GM12873 (cell line): Measurements from ENCODE around the gene EXD3.
A peak's percentile ranks its signal among the peaks of the same experiment; 100 is the strongest.

Source experiments
- TF ChIP-seq, protein P1 (sequence below): IDR thresholded peaks from 2 replicates; pipeline ENCODE4 v1.5.1; 2012; ENCODE audit warnings: low read depth, mild to moderate bottlenecking, moderate library complexity, low read length, control low read depth; ENCODE audit not compliant: insufficient read depth; ENCODE audit errors: missing control alignments

Gene EXD3

DNA sequence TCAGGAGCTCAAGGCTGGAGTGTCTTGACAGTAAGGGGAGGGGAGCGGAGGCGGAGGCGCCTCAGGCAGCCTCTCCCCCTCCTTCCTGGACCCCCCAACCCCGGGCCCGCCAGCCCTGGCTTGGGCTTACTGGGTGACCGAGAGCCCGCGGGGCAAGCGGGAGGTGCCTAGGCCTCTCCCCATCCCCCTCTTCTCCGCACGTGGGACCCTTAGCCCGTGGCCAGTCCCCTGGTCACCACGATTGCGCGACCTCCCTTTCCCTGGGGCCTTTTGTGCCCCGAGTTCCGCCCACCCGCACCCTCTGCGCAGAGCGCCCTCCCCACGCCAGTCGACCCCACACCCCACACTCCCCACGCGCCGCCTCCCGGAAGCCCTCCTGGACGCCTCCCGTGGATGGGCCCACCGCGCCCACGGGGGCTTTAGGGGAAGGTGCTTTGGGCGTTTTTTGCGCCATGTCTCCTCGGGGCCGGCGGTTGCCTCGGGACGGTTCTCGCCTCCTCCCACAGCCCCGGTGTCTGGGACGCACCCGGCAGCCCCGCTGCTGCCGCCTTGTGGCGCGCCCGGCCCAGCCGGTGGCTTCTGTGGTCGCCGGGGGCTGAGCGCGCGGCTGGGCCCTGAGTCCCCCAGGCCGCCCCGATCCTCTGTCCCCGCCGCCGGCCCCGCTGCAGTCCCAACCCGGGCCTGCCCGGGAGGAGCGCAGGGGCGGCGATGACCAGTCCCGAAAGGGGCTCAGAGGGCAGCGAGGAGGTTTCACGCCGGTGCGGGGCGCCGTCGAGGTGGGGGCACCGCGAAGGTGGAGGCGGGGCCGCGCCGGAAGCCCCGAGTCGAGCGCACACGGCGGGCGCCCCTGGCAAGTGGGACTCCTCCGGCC is 142.3 kb downstream of the EXD3 start:
- TF ChIP-seq, protein P1, sequence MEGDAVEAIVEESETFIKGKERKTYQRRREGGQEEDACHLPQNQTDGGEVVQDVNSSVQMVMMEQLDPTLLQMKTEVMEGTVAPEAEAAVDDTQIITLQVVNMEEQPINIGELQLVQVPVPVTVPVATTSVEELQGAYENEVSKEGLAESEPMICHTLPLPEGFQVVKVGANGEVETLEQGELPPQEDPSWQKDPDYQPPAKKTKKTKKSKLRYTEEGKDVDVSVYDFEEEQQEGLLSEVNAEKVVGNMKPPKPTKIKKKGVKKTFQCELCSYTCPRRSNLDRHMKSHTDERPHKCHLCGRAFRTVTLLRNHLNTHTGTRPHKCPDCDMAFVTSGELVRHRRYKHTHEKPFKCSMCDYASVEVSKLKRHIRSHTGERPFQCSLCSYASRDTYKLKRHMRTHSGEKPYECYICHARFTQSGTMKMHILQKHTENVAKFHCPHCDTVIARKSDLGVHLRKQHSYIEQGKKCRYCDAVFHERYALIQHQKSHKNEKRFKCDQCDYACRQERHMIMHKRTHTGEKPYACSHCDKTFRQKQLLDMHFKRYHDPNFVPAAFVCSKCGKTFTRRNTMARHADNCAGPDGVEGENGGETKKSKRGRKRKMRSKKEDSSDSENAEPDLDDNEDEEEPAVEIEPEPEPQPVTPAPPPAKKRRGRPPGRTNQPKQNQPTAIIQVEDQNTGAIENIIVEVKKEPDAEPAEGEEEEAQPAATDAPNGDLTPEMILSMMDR, result peak; percentile 32

DNA sequence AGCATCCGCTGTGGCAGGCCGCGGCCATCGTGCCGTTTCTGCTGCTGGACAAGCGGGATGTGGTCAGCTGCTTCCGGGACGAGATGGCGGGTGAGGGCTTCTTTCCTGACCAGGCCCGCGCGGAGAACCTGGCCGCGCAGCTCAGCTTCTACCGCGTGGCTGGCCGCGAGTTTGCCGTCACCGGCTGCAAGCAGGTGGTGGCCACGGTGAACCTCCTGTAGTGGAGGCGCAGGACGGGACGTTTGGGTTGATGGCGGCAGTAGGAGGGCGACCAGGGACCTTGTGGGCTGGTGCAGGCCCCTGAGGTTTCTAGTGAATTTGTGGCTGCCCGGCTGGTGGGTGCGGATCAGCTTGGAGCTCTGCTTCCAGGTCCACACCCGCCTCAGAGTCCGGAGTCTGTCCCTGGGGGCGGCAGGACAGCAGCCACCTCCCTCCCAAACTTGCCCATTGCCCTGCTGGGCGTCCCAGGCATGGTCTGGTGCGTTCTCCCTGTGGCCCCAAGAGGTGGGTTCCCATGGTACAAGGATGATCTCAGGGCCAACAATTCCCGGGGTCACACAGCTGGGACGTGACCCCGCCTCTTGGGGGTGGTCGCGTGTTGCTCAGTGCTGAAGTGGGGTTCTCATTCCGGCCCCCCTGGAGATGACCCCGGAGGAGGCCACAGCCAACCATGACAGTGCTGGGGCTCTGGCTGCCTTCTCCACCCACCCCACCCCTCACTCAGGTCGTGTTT is 143.1 kb downstream of the EXD3 start:
- TF ChIP-seq, protein P1, result no peak

DNA sequence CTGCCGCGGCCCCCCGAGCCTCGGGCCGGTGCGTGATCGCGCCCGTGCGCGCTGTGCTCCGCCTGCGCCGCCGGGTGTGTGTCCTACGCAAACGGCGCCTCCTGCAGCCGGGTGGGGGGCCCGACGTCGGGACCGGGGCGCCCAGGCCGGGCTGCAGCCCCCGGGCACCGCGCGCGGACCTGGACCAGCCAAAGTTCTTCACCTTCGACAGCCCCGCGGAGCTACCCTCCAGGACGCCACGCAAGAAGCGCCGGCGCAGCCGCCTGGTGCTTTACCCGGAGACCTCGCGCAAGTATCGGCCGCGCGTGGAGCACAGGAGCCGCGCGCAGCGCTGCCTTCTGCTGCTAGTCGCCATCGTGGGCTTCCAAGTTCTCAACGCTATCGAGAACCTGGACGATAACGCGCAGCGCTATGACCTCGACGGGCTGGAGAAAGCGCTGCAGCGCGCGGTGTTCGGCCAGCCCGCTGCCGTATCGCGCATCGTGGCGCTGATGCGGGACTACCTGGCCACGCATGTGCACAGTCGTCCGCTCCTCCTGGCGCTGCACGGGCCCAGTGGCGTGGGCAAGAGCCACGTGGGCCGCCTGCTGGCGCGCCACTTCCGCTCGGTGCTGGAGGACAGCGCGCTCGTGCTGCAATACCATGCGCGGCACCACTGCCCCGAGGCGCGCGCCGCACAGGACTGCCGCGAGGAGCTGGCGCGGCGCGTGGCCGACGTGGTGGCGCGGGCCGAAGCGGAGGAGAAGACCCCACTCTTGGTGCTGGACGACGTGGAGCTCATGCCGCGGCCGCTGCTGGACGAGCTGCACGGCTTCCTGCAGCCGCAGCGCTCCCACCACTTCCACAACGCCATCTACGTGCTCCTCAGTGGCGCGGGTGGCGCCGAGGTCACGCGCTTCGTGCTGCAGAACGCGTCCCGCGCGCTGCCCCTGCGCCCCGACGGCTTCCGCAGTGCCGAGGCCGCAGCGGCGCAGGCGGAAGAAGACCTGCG is 143.9 kb downstream of the EXD3 start:
- TF ChIP-seq, protein P1, result no peak

DNA sequence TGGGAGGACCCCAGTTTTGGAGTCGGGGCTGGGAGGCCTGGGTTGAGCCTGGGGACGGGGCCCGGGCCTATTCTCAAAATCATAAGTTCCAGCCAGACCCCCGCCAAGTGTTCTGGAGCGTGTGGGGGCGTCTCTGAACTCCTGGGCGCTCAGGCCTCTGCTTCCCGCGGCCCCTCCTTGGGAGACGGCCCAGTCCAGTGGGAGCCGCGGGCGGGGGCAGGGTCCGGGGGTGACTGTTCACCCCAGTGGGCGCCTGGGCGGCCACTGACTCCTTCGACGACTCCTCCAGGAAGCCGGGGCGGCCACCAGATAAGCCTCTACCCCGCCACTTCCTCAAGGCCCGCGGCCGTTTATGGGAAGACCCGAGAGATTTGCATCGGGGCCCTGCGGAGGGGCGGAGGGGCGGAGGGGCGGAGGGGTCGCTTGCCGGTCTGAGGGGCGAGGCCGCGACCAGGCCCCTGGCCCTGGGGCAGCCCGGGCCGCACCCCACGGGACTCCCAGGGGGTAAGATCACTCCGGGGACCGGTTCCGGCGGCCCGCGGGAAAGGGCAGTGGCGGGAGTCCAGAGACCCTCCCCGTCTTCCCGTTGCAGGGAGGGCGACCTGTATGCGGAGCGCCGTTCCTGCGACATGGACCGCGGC is 144.8 kb downstream of the EXD3 start:
- TF ChIP-seq, protein P1, result no peak

DNA sequence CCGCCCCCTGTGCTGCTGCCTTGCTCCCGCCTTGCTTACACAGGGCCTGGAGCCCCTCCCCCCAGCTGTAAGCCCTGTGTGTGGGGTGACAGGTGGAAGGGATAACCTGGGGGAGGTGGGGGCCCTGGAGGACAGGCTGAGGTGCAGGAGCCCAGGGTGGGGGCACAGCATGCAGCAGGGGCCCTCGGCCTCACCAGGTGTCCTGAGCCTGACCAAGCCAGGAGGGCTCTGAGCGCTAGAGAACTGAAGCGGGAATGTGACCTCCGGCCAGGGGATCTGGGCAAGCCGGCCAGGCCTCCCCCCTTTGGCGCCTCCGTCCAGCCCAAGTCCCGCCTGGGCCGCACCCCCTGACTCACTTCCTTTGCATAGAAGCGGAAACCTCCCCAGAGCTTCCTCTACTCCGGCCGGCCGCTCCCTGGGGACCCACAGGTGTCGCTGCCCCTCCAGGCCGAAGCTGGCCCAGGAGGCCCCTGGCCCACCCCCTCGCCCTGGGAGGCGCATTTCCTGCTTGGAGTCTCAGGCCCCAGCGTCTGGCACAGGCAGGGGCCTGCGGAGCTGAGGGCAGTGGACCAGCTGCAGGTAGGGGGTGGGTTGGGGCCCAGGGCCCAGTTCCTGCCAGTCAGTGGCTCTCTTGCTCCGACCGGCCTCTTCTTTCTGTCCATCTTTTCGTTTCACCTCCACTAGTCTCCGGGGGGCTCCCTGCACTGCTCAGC is 145.5 kb downstream of the EXD3 start, which contains the start of gene TOR4A:
Gene TOR4A, plus strand, starts transcription at position 398 of the 713 bp plus-strand sequence. CDS start 964 bp downstream, outside the sequence.
- TF ChIP-seq, protein P1, result peak; percentile 33
